Activated naive CD8-positive, alpha-beta T cell treated with anti-CD3 and anti-CD28 coated beads, Interleukin-2, amount 50 U/mL, for 24 hours (primary cell): ENCODE results near the gene CNTN6.

ENCODE experiments used
- ATAC-seq: fragments of 150-1000 bp; cut with Tn5 transposase; one replicate; pipeline ENCODE4 v1.10.0; 2021
- DNase-seq: peaks from one replicate; pipeline ENCODE4 v3.0.0; 2021
- H3K27ac Mint-ChIP-seq: one replicate; pipeline ENCODE4 v1.8.0; 2021; ENCODE audit warnings: mild to moderate bottlenecking, mixed read lengths
- H3K27me3 Mint-ChIP-seq: one replicate; pipeline ENCODE4 v1.8.0; 2021; ENCODE audit warnings: mixed read lengths
- H3K36me3 Mint-ChIP-seq: one replicate; pipeline ENCODE4 v1.8.0; 2021; ENCODE audit warnings: low read depth, mixed read lengths
- H3K4me1 Mint-ChIP-seq: one replicate; pipeline ENCODE4 v1.8.0; 2021; ENCODE audit warnings: mixed read lengths
- H3K4me3 Mint-ChIP-seq: one replicate; pipeline ENCODE4 v1.8.0; 2021; ENCODE audit warnings: mild to moderate bottlenecking, moderate library complexity, mixed read lengths
- H3K9me3 Mint-ChIP-seq: one replicate; pipeline ENCODE4 v1.8.0; 2021; ENCODE audit warnings: mixed read lengths

CNTN6 gene

GRCh38 chr3:1287815-1288214, 195.0 kb downstream of the CNTN6 start:
- Mint-ChIP-seq H3K4me3 (no peak overlapping the region), H3K27ac (no peak overlapping the region), H3K4me1 (no peaks in the 10 kb centered on the region), H3K36me3 (no peaks in the 10 kb centered on the region), H3K9me3 (peaks cover 25% of the 10 kb centered on the region), H3K27me3 (no peaks in the 10 kb centered on the region)
- ATAC-seq (no peak), DNase-seq (no peak)

- no peak for ATAC-seq
- no peak for DNase-seq
- H3K4me1 Mint-ChIP-seq: no peaks in the 10 kb centered on the region
- peaks cover 25% of the 10 kb centered on the region for H3K9me3 Mint-ChIP-seq
- no peaks in the 10 kb centered on the region for H3K27me3 Mint-ChIP-seq
- no peaks in the 10 kb centered on the region for H3K36me3 Mint-ChIP-seq
- no peak overlapping the region for H3K27ac Mint-ChIP-seq
- H3K4me3 Mint-ChIP-seq: no peak overlapping the region
These were observed 196.1 kb downstream of the CNTN6 start for GRCh38 chr3:1288805-1289494.

- Mint-ChIP-seq H3K9me3 (peaks cover 13% of the 10 kb centered on the region), H3K36me3 (no peaks in the 10 kb centered on the region), H3K27ac (no peak overlapping the region), H3K4me3 (no peak overlapping the region), H3K27me3 (no peaks in the 10 kb centered on the region), H3K4me1 (no peaks in the 10 kb centered on the region)
- DNase-seq (no peak), ATAC-seq (no peak)
These were observed 199.8 kb downstream of the CNTN6 start for GRCh38 chr3:1292571-1293071.

GRCh38 chr3:1294586-1294985, 201.8 kb downstream of the CNTN6 start:
- no peaks in the 10 kb centered on the region for H3K4me1 Mint-ChIP-seq
- no peak for ATAC-seq
- H3K9me3 Mint-ChIP-seq: peaks cover 5% of the 10 kb centered on the region
- DNase-seq: no peak
- no peak overlapping the region for H3K27ac Mint-ChIP-seq
- H3K36me3 Mint-ChIP-seq: no peaks in the 10 kb centered on the region
- no peak overlapping the region for H3K4me3 Mint-ChIP-seq
- no peaks in the 10 kb centered on the region for H3K27me3 Mint-ChIP-seq

- no peak overlapping the region for H3K27ac Mint-ChIP-seq
- H3K4me3 Mint-ChIP-seq: no peak overlapping the region
- no peaks in the 10 kb centered on the region for H3K4me1 Mint-ChIP-seq
- H3K36me3 Mint-ChIP-seq: no peaks in the 10 kb centered on the region
- no peaks in the 10 kb centered on the region for H3K27me3 Mint-ChIP-seq
- DNase-seq (no peak), ATAC-seq (no peak)
- H3K9me3 Mint-ChIP-seq: no peaks in the 10 kb centered on the region
These were observed 225.6 kb downstream of the CNTN6 start for GRCh38 chr3:1318296-1319005.

GRCh38 chr3:1326546-1326945, 233.7 kb downstream of the CNTN6 start:
- Mint-ChIP-seq H3K4me1 (no peaks in the 10 kb centered on the region), H3K27ac (no peak overlapping the region), H3K9me3 (peaks cover 12% of the 10 kb centered on the region), H3K36me3 (no peaks in the 10 kb centered on the region), H3K4me3 (no peak overlapping the region), H3K27me3 (no peaks in the 10 kb centered on the region)
- DNase-seq: no peak
- no peak for ATAC-seq

GRCh38 chr3:1330107-1330506, 237.3 kb downstream of the CNTN6 start:
- DNase-seq: no peak
- ATAC-seq: no peak
- H3K27ac Mint-ChIP-seq: no peak overlapping the region
- H3K9me3 Mint-ChIP-seq: peaks cover 12% of the 10 kb centered on the region
- no peaks in the 10 kb centered on the region for H3K36me3 Mint-ChIP-seq
- H3K4me1 Mint-ChIP-seq: no peaks in the 10 kb centered on the region
- no peaks in the 10 kb centered on the region for H3K27me3 Mint-ChIP-seq
- H3K4me3 Mint-ChIP-seq: no peak overlapping the region

- Mint-ChIP-seq H3K9me3 (no peaks in the 10 kb centered on the region), H3K27me3 (no peaks in the 10 kb centered on the region), H3K4me1 (no peaks in the 10 kb centered on the region), H3K36me3 (no peaks in the 10 kb centered on the region), H3K27ac (no peak overlapping the region), H3K4me3 (no peak overlapping the region)
- no peak for DNase-seq
- no peak for ATAC-seq
These were observed 253.6 kb downstream of the CNTN6 start for GRCh38 chr3:1346386-1346785.

GRCh38 chr3:1348547-1348946, 255.7 kb downstream of the CNTN6 start:
- H3K4me1 Mint-ChIP-seq: no peaks in the 10 kb centered on the region
- H3K9me3 Mint-ChIP-seq: no peaks in the 10 kb centered on the region
- no peak overlapping the region for H3K4me3 Mint-ChIP-seq
- no peaks in the 10 kb centered on the region for H3K27me3 Mint-ChIP-seq
- DNase-seq (no peak), ATAC-seq (no peak)
- H3K27ac Mint-ChIP-seq: no peak overlapping the region
- no peaks in the 10 kb centered on the region for H3K36me3 Mint-ChIP-seq

- DNase-seq (no peak), ATAC-seq (no peak)
- Mint-ChIP-seq H3K27me3 (no peaks in the 10 kb centered on the region), H3K9me3 (peaks cover 4% of the 10 kb centered on the region), H3K36me3 (no peaks in the 10 kb centered on the region), H3K4me3 (no peak overlapping the region), H3K27ac (no peak overlapping the region), H3K4me1 (no peaks in the 10 kb centered on the region)
These were observed 258.1 kb downstream of the CNTN6 start for GRCh38 chr3:1350885-1351284.

- ATAC-seq (no peak), DNase-seq (no peak)
- Mint-ChIP-seq H3K36me3 (no peaks in the 10 kb centered on the region), H3K9me3 (peaks cover 4% of the 10 kb centered on the region), H3K4me3 (no peak overlapping the region), H3K27me3 (no peaks in the 10 kb centered on the region), H3K27ac (no peak overlapping the region), H3K4me1 (no peaks in the 10 kb centered on the region)
These were observed 262.9 kb downstream of the CNTN6 start for GRCh38 chr3:1355691-1356090.

GRCh38 chr3:1356101-1356500, 263.3 kb downstream of the CNTN6 start:
- no peak for DNase-seq
- H3K27me3 Mint-ChIP-seq: no peaks in the 10 kb centered on the region
- no peaks in the 10 kb centered on the region for H3K4me1 Mint-ChIP-seq
- no peak overlapping the region for H3K4me3 Mint-ChIP-seq
- H3K27ac Mint-ChIP-seq: no peak overlapping the region
- H3K9me3 Mint-ChIP-seq: peaks cover 4% of the 10 kb centered on the region
- ATAC-seq: no peak
- H3K36me3 Mint-ChIP-seq: no peaks in the 10 kb centered on the region

GRCh38 chr3:1365528-1365927, 272.7 kb downstream of the CNTN6 start:
- Mint-ChIP-seq H3K36me3 (no peaks in the 10 kb centered on the region), H3K9me3 (peaks cover 5% of the 10 kb centered on the region), H3K27me3 (no peaks in the 10 kb centered on the region), H3K27ac (no peak overlapping the region), H3K4me1 (no peaks in the 10 kb centered on the region), H3K4me3 (no peak overlapping the region)
- DNase-seq (no peak), ATAC-seq (no peak)

- Mint-ChIP-seq H3K9me3 (peaks cover 6% of the 10 kb centered on the region), H3K27me3 (no peaks in the 10 kb centered on the region), H3K4me1 (no peaks in the 10 kb centered on the region), H3K27ac (no peak overlapping the region), H3K36me3 (no peaks in the 10 kb centered on the region), H3K4me3 (no peak overlapping the region)
- DNase-seq (no peak), ATAC-seq (no peak)
These were observed 281.6 kb downstream of the CNTN6 start for GRCh38 chr3:1374471-1374870.

- no peak overlapping the region for H3K4me3 Mint-ChIP-seq
- H3K27ac Mint-ChIP-seq: no peak overlapping the region
- DNase-seq: no peak
- no peak for ATAC-seq
- H3K36me3 Mint-ChIP-seq: no peaks in the 10 kb centered on the region
- no peaks in the 10 kb centered on the region for H3K4me1 Mint-ChIP-seq
- H3K9me3 Mint-ChIP-seq: peaks cover 6% of the 10 kb centered on the region
- no peaks in the 10 kb centered on the region for H3K27me3 Mint-ChIP-seq
These were observed 282.3 kb downstream of the CNTN6 start for GRCh38 chr3:1375145-1375544.
